ENCODE measurements around the gene MARK3.

MARK3 gene

GRCh38 chr14:103434868-103435442 is 49.7 kb downstream of the MARK3 start:
- no peak for DNase-seq (ENCODE audit: low read depth in 2 of 2)

DNA sequence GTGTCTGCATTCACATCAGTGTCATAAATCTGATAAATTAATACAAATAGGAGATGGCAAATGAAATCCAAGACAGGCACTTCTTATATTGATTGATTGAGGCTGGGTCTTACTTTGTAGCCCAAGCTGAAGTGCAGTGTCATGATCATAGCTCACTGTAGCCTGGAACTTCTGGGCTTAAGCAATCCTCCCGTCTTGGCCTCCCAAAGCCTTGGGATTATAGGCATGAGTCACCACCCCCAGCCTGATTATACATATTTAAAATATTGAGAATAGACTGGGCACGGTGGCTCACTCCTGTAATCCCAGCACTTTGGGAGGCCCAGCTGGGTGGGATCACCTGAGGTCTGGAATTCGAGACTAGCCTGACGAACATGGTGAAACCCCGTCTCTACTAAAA is 51.3 kb downstream of the MARK3 start:
- no peak for DNase-seq (ENCODE audit: low read depth in 2 of 2)

GRCh38 chr14:103442288-103442687 is 57.1 kb downstream of the MARK3 start:
- DNase-seq (ENCODE audit: low read depth in 2 of 2), result no peak

- no peak for DNase-seq (ENCODE audit: low read depth in 2 of 2)
Measured at GRCh38 chr14:103443111-103443510, 57.9 kb downstream of the MARK3 start.

DNA sequence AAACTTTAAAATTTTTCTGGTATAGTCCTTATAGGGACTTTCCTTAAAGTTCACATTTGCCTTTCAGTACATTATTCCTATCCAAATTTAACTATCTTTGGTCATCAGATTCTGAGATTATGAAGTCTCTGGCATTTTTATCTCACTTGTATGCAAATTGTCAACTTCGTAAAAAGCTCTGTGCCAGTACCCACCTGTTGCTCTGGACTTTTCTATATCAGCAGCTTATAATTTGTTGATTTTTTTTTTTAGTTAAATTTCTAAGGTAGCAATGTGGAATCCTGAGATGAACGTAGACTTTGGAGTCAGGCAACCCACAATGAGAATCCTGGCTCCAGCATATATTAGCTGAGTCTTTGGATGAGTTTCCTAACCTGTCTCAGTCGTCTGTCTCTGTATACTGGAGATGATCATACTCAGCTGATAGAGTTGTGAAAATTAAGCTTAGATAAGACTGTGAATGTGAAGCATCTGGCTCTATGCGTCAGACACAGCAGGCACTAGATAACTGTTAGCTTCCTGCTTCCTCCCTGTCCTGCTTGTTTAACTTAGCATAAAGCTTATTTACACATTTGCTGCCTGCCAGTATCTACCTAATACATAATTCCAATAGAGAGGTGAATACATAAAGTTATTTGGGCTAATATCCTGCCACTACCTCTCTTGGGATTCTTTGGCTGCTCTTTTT is 59.8 kb downstream of the MARK3 start:
- DNase-seq (ENCODE audit: low read depth in 2 of 2), result no peak

GRCh38 chr14:103445806-103446205 is 60.6 kb downstream of the MARK3 start:
- DNase-seq (ENCODE audit: low read depth in 2 of 2), result no peak

DNA sequence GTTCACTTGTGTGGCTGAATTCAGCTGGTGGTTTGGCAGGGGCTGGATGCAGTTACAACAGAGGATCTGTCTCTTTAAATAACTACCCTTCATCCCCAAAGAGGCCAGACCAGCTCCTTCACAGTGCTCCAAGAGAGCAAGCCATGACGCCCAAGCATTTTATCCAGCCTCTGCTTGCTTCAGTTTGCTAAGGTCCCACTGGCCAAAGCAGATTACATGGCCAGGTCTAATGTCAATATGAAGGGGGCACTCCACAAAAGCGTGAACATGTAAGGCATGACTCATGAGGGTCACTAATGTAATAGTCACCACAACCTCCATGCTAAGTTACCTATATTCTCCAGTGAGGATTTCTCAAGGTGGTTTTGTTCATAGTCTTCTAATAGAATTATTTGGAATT is 62.9 kb downstream of the MARK3 start:
- no peak for DNase-seq (ENCODE audit: low read depth in 2 of 2)

- no peak for DNase-seq (ENCODE audit: low read depth in 2 of 2)
Measured at GRCh38 chr14:103449634-103450161, 64.5 kb downstream of the MARK3 start.

GRCh38 chr14:103450416-103450815 is 65.2 kb downstream of the MARK3 start:
- DNase-seq (ENCODE audit: low read depth in 2 of 2), result no peak

GRCh38 chr14:103451401-103451800 is 66.2 kb downstream of the MARK3 start:
- no peak for DNase-seq (ENCODE audit: low read depth in 2 of 2)

GRCh38 chr14:103453791-103454190 is 68.6 kb downstream of the MARK3 start:
- no peak for DNase-seq (ENCODE audit: low read depth in 2 of 2)

GRCh38 chr14:103456167-103456835 is 71.1 kb downstream of the MARK3 start:
- no peak for DNase-seq (ENCODE audit: low read depth in 2 of 2)

GRCh38 chr14:103460415-103460814 is 75.2 kb downstream of the MARK3 start:
- no peak for DNase-seq (ENCODE audit: low read depth in 2 of 2)

GRCh38 chr14:103463149-103463548 is 77.9 kb downstream of the MARK3 start:
- DNase-seq (ENCODE audit: low read depth in 2 of 2), result no peak

DNA sequence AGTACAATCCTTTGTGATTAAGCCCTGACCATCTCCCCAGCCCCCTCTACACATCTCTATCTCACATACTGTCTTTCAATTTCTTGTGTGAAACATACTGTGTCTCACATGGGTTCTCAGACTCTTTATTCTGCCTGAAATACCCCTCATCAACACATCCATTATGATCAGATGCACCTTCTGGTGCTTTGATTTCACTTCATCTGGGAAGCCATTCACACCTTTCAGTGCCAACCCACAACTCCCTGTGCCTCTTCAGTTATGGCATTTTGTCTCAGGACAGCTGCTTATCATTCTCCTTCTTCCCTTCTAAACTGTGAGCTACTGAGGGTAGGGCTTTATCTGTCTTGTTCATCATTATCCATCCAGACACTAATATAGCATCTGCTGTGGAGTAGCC is 78.6 kb downstream of the MARK3 start:
- no peak for DNase-seq (ENCODE audit: low read depth in 2 of 2)

- no peak for DNase-seq (ENCODE audit: low read depth in 2 of 2)
Measured at GRCh38 chr14:103472939-103473338, 87.7 kb downstream of the MARK3 start.

DNA sequence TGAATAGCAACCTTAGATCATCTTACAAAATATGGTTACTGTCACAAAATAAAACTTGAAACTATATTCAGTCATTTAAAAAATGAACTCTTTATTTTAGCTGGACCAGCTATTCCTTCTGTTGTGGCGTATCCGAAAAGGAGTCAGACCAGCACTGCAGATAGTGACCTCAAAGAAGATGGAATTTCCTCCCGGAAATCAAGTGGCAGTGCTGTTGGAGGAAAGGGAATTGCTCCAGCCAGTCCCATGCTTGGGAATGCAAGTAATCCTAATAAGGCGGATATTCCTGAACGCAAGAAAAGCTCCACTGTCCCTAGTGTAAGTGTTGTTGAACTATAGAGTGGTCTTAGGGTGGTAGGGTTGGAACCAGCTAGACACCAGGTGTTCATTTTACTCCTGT is 89.7 kb downstream of the MARK3 start:
- DNase-seq (ENCODE audit: low read depth in 2 of 2), result no peak

GRCh38 chr14:103476065-103476464 is 90.8 kb downstream of the MARK3 start:
- no peak for DNase-seq (ENCODE audit: low read depth in 2 of 2)

GRCh38 chr14:103476631-103477030 is 91.4 kb downstream of the MARK3 start:
- DNase-seq (ENCODE audit: low read depth in 2 of 2), result no peak

- no peak for DNase-seq (ENCODE audit: low read depth in 2 of 2)
Measured at GRCh38 chr14:103480595-103480994, 95.4 kb downstream of the MARK3 start.

GRCh38 chr14:103483600-103483999 is 98.4 kb downstream of the MARK3 start:
- DNase-seq (ENCODE audit: low read depth in 2 of 2), result no peak

- no peak for DNase-seq (ENCODE audit: low read depth in 2 of 2)
Measured at GRCh38 chr14:103485504-103485903, 100.3 kb downstream of the MARK3 start.

DNA sequence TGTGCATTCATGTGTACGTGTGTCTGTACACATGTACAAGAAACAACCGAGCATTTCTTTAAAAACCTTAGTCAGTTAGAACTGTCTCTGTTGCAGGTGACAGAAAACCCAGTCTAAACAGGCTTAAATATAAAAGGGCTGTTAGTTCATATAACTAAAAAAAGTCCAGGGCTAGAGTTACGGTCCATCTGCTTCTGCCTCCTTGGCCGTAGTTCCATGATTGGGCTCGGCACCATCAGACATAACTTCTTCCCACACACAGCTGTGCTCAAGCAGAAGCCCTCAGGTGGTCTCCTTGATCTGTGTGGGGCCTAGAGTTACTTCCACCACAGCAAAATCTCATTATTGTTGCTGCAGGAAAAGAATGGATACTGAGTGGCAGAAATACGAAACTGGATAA is 102.9 kb downstream of the MARK3 start:
- DNase-seq (ENCODE audit: low read depth in 2 of 2), result no peak
